ENCODE data around the gene RIMOC1. TPM values are rescaled to one million over a fixed set of nuclear protein-coding genes. Genes with fewer than 3 reads are reported as not detected.
"Not testable (repeated sequence)": the region's sequence is repeated elsewhere in the genome, so short reads cannot be mapped to it uniquely, and the experiment has no call there.

The RIMOC1 gene
- total RNA-seq, 1 donor from 2014 or later: 14.7 TPM

- ATAC-seq: no peak
- no peak for DNase-seq
- intact Hi-C loops (cut with micrococcal nuclease): no loop called here
Measured at GRCh38 chr5:41935544-41935943, 31.4 kb downstream of the RIMOC1 start.

GRCh38 chr5:41940641-41941040 lies 36.5 kb downstream of the RIMOC1 start:
- intact Hi-C loops (cut with micrococcal nuclease): no loop called here

GRCh38 chr5:41945332-41945955 lies 41.3 kb downstream of the RIMOC1 start:
- intact Hi-C loops (cut with micrococcal nuclease); ATAC-seq; DNase-seq: not testable (repeated sequence)

More at GRCh38 chr5:41940641-41941040, 36.5 kb downstream of the RIMOC1 start:
- DNase-seq: no peak
- no peak for ATAC-seq

- DNase-seq (no peak), ATAC-seq (no peak)
- intact Hi-C loops (cut with micrococcal nuclease): no loop called here
Measured at GRCh38 chr5:41951224-41951623, 47.1 kb downstream of the RIMOC1 start.

Other genes with a start within 250 kb of the RIMOC1 start
- gene OXCT1, start 33.9 kb upstream of the RIMOC1 start, total RNA-seq: 154 TPM
- gene FBXO4, start 20.9 kb downstream of the RIMOC1 start, total RNA-seq: 3.1 TPM